Endometrial microvascular endothelial cells (primary cell): ENCODE results near the gene MBTD1. TPM values are rescaled to one million over a fixed set of nuclear protein-coding genes. Genes with fewer than 3 reads are reported as not detected.

Experiments
- in situ Hi-C: cut with HindIII; loops from 2 replicates; pipeline ENCODE4 v1.10.0; 2017; ENCODE audit warnings: low sequenced_read_pairs, low pct_unique_long_range_greater_than_20kb; ENCODE audit errors: inconsistent ontology term
- total RNA-seq: library from RNA; depleted of rRNA; stranded (reverse); fragments of >200 nt; gene quantifications from one replicate; pipeline ENCODE4 v1.2.3, GENCODE V29; 2015; ENCODE audit errors: inconsistent ontology term

The MBTD1 gene
- total RNA-seq, 1 donor from 2014 or later = 3.5 TPM

DNA sequence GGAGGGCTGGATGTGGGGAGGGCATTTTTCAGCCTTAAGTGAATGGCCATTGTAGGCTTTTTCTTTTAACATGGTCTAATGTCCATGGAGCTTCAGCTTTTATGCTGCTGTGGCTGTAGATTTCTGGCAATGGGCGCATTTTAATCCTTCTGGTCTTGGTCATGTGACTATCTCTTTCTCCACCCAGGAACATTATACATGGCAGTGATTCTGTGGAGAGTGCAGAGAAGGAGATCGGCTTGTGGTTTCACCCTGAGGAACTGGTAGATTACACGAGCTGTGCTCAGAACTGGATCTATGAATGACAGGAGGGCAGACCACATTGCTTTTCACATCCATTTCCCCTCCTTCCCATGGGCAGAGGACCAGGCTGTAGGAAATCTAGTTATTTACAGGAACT lies 98.3 kb downstream of the MBTD1 start:
- in situ Hi-C loops = no loop called here

GRCh38 chr17:51159604-51160003 lies 100.2 kb downstream of the MBTD1 start:
- in situ Hi-C loops = no loop called here

DNA sequence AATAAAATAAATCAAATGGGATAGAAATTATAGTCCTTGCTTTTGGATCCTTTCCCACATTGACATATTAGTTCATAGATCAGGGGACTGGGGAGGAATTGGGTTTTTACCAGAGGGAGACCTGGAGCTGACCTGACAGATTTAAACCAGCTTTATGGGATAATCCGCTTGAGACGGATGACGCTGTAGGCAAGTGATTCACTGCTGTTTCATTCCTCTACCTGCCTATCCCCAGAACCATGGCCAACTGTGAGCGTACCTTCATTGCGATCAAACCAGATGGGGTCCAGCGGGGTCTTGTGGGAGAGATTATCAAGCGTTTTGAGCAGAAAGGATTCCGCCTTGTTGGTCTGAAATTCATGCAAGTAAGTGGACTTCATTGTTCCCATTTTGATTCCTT lies 104.4 kb downstream of the MBTD1 start:
- in situ Hi-C loops = no loop called here

GRCh38 chr17:51154176-51154575 lies 105.7 kb downstream of the MBTD1 start:
- in situ Hi-C loops = no loop called here

DNA sequence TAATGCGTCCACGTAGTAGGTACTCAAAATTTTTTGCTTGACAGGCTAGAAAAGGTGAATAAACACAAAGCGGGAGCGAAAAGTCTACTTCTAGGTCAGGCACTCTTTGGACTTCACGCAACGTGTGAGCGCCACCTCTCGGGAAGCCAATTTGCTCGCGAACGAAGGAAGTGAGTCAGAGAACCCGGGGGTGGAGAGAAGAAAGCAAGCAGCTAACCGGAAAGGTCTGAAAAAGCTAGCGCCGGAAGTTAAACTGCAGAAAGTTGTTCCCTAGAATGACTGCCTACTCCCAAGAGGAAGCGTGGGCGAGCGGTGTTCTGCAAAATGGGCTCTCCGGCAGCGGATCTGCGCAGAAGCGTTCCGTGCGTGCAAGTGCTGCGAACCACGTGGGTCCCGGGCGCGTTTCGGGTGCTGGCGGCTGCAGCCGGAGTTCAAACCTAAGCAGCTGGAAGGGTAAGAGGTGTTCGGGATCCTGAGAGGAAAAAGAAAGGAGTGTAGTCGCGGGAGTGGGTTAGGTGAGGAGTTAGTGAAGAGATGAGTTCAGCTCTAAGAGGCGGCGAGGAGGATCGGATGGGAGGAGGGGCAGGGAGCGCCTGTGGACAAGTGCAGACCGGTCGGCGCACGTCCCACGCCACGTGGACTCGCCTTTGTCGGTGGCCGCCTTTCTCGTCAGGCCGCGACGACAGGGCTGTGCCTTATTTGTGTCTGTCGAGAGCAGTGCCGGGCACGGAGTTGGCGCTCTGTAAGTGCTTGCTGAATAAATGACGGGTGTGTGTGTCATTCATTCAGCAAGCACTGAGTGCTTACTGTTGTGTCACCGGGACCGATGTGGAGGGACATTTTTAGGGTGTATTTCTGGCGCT lies 106.4 kb downstream of the MBTD1 start, which contains the start of gene NME1:
Gene NME1 (plus strand): TSS at position 350 of the 863 bp plus-strand sequence. CDS start 2,096 bp downstream, outside the sequence.
- in situ Hi-C loops = no loop called here

DNA sequence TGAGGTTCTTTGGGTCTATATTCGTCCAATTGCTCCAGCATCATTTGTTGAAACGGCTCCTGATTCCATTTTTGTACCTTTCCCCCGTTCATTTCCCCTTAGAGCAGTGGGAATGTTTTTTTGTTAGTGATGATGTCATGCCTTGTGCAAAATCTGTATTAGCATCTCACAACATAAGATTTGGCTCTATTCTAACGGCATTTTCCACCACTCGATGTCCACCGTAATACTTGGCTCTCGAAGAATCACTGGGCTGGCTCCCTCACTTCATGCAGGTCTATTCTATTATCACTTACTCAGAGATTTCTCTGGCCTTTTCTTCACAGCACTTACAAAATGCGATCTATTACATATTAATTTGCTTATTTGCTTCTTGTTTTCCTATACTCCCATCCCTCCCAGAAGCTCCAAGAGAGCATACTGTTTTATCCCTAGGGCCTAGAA lies 107.1 kb downstream of the MBTD1 start:
- in situ Hi-C loops = no loop called here

DNA sequence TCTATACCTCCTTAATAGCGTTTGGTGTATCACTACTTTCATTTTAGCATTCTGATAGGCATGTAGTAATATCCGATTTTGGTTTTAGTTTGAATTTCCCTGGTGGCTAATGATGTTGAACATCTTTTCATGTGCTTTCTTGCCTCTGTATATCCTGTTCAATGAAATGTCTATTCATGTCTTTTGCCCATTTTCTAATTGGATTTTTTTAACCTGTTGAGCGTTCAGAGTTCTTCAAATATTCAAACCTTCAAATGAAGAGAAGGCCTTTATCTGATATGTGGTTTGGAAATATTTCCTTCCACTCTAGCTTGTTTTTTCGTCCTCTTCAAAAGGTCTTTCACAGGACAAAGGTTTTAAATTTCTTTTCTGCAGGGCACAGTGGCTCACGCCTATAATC lies 108.9 kb downstream of the MBTD1 start:
- in situ Hi-C loops = no loop called here

DNA sequence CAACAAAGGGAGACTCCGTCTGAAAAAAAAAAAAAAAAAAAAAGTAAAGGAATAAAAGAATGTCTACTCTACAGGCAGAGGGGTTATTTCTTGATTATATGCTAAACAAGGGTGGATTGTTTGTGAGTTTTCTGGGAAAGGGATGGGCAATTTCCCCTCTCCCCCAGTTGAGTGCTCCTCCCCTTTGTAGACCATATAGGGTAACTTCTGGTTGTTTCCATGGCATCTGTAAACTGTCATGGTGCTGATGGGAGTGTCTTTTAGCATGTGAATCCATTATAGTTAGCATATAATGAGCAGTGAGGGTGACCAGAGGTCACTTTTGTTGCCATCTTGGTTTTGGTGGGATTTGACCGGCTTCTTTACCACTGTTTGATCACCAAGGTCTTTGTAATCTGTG lies 110.7 kb downstream of the MBTD1 start:
- in situ Hi-C loops = no loop called here

- in situ Hi-C loops = no loop called here
These were observed 112.2 kb downstream of the MBTD1 start for GRCh38 chr17:51147650-51148049.

DNA sequence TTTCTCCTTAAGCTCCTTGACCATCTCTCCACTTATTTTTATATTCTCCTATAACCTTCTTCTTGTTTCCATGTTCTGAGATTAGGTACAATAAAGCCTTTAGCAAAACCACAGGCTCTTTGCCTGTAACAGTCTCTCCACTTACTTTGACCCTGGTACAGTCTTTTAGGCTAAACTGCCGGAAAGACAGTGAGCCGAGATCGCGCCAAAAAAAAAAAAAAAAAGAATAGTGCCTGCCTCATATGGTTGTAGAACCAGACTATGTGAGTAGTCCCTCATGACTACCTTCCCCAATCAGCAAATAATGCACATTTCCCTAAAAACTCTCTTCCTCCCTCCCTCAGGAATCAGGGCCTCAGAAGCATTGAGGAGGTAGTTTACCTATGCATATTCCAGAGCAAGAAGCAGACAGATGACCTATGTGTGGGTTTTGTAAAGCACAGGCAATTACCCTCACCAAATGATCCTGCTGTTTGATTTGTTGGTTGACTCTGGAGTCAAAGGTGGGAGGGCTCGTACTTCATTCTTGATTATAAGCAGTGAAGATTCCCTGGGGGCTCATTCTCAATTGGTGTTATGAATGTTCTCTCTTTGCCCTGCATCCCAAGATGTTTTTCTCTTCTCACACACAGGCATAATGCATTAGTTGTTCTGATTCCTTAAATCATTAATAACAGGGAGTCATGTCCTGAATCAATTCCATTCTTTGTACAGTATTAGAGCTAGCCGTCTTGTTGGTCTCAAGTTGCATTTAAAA lies 115.4 kb downstream of the MBTD1 start:
- in situ Hi-C loops = no loop called here

GRCh38 chr17:51142597-51142996 lies 117.3 kb downstream of the MBTD1 start:
- in situ Hi-C loops = no loop called here

DNA sequence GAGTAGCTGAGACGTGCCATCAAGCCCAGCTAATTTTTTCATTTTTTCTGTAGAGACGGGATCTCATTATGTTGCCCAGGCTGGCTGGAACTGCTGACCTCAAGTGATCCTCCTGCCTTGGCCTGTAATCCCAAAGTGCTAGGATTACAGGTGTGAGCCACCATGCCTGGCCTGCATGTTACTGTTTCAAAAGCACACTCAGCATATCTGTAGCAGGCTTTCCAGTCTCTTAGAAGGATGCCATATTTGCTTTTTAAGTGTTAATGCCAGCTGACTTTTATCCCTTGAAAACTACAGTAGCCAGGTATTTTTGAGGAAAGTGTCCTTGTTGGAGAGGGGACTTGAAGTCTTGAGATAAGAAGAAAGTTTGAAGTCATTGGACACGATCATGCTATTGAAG lies 123.9 kb downstream of the MBTD1 start:
- in situ Hi-C loops = no loop called here

DNA sequence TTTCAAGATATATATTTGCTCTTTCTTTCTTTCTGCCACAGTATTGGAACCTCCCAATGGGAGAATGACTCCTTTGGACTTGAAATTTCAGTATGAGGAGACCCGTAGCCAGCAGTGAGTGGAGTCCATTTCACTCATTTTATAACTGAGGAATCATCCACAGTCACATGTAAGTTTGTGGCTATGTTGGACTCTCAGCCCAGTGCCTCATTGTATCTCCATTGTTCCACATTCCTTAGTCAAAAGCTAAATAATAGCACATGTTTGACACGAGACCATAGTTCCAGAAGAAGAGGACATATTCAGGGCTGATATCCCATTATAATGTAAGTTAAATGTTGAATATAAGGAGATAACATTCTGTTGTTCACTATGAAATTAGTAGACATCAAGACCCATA lies 126.5 kb downstream of the MBTD1 start:
- in situ Hi-C loops = no loop called here

- in situ Hi-C loops = no loop called here
These were observed 126.9 kb downstream of the MBTD1 start for GRCh38 chr17:51132964-51133319.

GRCh38 chr17:51128076-51128475 lies 131.8 kb downstream of the MBTD1 start:
- in situ Hi-C loops = no loop called here

Other genes starting within 250 kb of the MBTD1 start
- 41.1 TPM for gene SPAG9, start 139.2 kb downstream of the MBTD1 start, total RNA-seq
- gene NME1, start 106.5 kb downstream of the MBTD1 start, total RNA-seq = 374 TPM
- 600 TPM for gene NME2, start 93.6 kb downstream of the MBTD1 start, total RNA-seq
- 57.1 TPM for gene UTP18, start 497 bp upstream of the MBTD1 start, total RNA-seq